OCI-LY3 (cell line): ENCODE measurements around the gene UNKL.

Experiments
- EZH2phosphoT487 ChIP-seq: fragments of 200-600 bp; shearing (Covaris generic); IDR thresholded peaks from 2 replicates; pipeline ENCODE4 v1.6.1; 2018; ENCODE audit warnings: antibody characterized with exemption, mixed run types, low read depth
- TF ChIP-seq, protein P1 (sequence below): fragments of 200-600, 300-600 bp; sonication (generic); IDR thresholded peaks from 2 replicates; pipeline ENCODE4 v1.5.1; 2014; ENCODE audit warnings: antibody characterized with exemption, low read length, low read depth

DNA sequence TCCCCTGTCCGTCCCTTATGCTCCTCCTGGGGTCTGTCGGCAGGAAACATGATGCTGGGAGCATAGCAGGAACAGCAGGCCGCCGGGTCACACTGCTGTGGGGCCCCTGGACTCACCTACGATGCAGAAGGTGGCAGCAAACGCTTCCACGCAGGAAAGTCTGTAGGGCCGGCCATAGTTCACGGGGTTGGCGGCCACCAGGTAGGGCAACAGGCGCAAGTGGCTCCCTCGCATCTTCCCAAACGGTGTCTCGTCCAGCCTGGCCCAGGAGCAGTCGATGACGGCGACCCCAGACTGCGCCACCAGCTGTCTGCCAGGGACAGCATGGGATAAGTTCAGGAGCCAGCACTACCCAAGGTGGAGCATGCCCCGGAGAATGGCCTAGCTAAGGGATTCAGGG, 63.8 kb downstream of the UNKL start:
- TF ChIP-seq, protein P1, sequence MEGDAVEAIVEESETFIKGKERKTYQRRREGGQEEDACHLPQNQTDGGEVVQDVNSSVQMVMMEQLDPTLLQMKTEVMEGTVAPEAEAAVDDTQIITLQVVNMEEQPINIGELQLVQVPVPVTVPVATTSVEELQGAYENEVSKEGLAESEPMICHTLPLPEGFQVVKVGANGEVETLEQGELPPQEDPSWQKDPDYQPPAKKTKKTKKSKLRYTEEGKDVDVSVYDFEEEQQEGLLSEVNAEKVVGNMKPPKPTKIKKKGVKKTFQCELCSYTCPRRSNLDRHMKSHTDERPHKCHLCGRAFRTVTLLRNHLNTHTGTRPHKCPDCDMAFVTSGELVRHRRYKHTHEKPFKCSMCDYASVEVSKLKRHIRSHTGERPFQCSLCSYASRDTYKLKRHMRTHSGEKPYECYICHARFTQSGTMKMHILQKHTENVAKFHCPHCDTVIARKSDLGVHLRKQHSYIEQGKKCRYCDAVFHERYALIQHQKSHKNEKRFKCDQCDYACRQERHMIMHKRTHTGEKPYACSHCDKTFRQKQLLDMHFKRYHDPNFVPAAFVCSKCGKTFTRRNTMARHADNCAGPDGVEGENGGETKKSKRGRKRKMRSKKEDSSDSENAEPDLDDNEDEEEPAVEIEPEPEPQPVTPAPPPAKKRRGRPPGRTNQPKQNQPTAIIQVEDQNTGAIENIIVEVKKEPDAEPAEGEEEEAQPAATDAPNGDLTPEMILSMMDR, result no peak
- TF ChIP-seq EZH2phosphoT487, result no peak
